Measurements from ENCODE around the gene HYAL4.

- TF ChIP-seq CTCF (IDR thresholded peaks at IDR 0.05) (no peak), EZH2 (IDR thresholded peaks at IDR 0.05; ENCODE audit: borderline replicate concordance, insufficient read depth, low read depth, low read length, poor library complexity, severe bottlenecking) (no peak)
Measured at GRCh38 chr7:123816916-123817315, 28.1 kb upstream of the HYAL4 start.
